NCI-H345 (cell line): ENCODE measurements around the gene SUGP1.

Source experiments
- DNase-seq: peaks from one replicate; lab custom pipeline; 2025; lab: John Stamatoyannopoulos, UW

Gene SUGP1

GRCh38 chr19:19227217-19227616 is 93.1 kb downstream of the SUGP1 start:
- no peak for DNase-seq

GRCh38 chr19:19226663-19227062 is 93.6 kb downstream of the SUGP1 start:
- DNase-seq, result no peak

GRCh38 chr19:19226204-19226603 is 94.1 kb downstream of the SUGP1 start:
- no peak for DNase-seq
